Tongue (tissue), 2 donors: ENCODE data around the gene FAM81B. TPM values are rescaled to one million over a fixed set of nuclear protein-coding genes. Genes with fewer than 3 reads are reported as not detected.

Experiments
- DNase-seq: peaks from one replicate; pipeline ENCODE4 v3.0.0-alpha.2; 2015
- total RNA-seq: library from RNA; depleted of rRNA; stranded (reverse); fragments of >200 nt; gene quantifications from one replicate; pipeline ENCODE4 v1.2.3, GENCODE V29; 2014

FAM81B gene
- total RNA-seq, 1 donor from 2014 or later: not detected

- DNase-seq: no peak
Observed at GRCh38 chr5:95403996-95404395, 12.8 kb downstream of the FAM81B start.

DNA sequence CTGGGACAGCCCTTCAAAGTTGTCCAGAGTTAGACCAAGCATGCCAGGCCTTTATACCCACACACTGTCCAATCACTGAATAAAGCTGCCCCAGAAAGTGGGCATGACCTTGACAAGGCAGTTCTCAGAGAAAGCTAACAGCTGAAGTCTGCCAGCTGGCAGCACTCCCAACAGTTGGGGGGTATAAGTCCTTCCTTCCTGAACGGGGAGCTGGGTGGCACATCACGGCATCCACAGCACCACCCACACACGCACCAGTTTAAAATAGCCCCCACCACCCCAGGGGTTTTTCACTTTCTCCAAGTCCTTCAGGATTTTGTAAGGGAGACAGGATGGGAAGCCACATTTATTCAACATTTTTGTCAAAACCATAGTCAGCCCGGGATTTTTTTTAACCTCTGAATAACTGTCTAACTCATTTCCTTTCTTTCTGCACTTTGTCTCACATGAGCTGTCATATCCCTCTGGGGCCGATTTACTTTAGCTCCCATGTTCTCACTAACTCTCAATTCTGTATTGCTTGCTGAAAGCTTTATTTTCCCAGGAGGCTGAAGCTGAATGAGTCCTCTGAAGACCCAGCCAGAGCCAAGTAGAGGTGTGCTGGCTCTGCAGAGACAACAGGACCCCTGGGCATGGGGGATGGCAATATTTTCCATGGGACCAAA, 15.4 kb downstream of the FAM81B start:
- DNase-seq: peak; percentile 52

GRCh38 chr5:95410279-95410678, 19.1 kb downstream of the FAM81B start:
- no peak for DNase-seq

DNA sequence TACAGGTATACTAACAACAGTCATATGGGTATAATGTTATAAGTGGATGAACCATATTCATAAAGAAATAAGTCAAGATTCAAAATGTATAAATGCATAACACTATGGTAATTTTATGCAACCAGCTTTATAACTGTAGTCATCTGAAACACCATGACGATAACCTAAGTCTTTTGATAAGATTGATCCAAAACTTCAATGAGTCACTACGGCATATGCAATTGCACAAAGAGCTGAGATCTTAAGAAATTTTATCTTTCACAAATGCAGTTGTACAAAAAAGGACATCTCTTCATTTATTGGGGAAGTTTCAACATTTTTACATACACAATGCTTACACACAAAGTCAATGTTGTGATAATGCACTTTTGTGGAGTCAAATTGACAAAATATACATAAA, 20.3 kb downstream of the FAM81B start:
- no peak for DNase-seq

DNA sequence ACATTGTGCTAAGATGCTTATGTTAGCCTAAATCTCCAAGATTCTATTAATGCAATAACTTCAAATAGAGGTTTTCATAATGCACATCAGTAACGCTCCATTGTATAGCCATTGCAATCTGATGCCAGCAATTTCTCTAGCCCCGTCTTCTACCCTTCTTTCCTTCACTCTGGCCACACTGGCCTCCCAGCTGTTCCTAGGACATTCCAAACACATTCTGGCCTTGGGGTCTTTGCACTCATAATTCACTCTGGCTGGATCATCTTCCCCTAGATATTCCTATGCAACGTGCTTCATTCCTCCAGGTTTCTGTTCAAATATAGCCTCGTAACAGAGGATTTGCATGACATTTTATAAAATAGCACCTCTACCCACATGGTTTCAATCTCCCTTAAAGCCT, 23.3 kb downstream of the FAM81B start:
- DNase-seq: peak; percentile 14

- DNase-seq: no peak
Observed at GRCh38 chr5:95417971-95418370, 26.8 kb downstream of the FAM81B start.

GRCh38 chr5:95422838-95423237, 31.7 kb downstream of the FAM81B start:
- no peak for DNase-seq

DNA sequence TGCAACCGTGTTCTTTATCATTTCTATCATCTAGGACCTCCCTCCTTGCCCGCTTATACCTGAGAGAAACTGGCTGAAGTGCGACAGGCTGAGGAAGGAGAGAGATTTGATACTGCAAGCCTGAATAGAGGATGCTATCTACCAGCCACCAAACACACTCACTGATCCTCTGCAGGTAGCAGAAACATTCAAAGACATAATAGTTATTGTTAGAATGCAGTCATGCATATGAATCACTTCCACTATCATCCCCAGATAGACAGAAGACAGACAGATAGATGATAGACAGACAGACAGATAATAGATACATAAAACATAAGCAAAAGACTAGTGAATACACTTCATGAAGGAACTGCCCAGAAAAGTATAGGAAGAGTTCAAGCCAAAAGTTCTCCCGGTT, 32.9 kb downstream of the FAM81B start:
- DNase-seq: no peak

DNA sequence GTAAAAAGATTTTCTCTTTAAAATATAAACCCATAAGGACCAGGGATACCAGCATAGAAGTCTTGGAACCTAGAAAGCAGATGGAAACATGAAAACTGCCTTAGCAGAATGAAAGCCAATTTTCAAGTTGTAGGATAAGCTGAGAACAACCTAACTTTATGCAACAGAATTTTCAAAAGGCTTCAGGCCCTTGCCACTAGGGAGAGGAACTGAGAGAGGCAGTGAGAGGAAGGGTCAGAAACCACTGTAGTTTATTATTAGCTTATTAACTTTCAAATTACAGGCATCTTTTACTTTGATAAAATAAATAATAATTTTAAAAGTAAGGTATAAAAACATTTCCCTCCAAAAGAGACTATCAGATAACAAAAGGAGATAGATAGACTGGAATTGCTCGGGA, 33.4 kb downstream of the FAM81B start:
- no peak for DNase-seq

- no peak for DNase-seq
Observed at GRCh38 chr5:95426227-95426626, 35.1 kb downstream of the FAM81B start.

- DNase-seq: no peak
Observed at GRCh38 chr5:95432779-95433178, 41.6 kb downstream of the FAM81B start.

GRCh38 chr5:95439801-95440493, 48.8 kb downstream of the FAM81B start:
- no peak for DNase-seq

DNA sequence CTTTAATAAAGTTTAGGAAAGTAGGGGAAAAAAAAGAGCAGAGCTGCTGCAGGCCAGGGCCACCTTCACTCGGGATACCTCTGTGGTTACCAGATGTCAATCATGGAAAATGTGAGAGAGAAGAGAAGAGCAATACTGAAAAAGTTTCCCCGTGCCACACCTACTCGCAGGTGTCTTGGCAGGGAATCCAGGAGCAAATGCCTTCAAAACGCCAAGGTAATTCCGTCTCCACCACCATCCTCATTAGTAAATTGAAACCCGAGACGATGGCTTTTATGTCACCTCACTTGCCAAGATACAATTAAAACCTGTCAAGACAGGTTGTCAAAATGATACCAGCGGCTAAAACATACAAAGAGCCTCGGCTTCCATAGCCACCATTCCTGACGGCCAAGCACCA, 49.7 kb downstream of the FAM81B start:
- no peak for DNase-seq

- no peak for DNase-seq
Observed at GRCh38 chr5:95441636-95442035, 50.5 kb downstream of the FAM81B start.

GRCh38 chr5:95445442-95445841, 54.3 kb downstream of the FAM81B start:
- no peak for DNase-seq

DNA sequence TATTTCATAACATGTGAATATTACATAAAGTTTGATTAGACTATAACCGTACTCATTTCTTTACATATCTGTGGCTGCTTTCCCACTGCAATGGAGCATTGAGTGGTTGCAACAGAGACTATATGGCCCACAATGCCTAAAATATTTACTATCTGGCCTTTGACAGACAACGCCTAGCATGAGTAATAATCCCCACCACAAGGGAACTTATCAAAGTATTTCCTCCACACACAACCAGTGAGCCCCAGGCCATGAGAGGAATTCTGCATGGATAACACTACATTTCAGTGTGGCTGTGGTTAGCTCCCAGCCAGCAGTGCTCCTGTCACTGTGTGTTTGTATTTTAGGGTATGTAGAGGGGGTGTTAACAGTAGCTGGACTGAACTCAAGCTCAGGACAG, 54.8 kb downstream of the FAM81B start:
- DNase-seq: no peak

- no peak for DNase-seq
Observed at GRCh38 chr5:95446560-95447221, 55.5 kb downstream of the FAM81B start.

- DNase-seq: no peak
Observed at GRCh38 chr5:95447961-95448360, 56.8 kb downstream of the FAM81B start.

- DNase-seq: no peak
Observed at GRCh38 chr5:95448789-95449188, 57.6 kb downstream of the FAM81B start.

DNA sequence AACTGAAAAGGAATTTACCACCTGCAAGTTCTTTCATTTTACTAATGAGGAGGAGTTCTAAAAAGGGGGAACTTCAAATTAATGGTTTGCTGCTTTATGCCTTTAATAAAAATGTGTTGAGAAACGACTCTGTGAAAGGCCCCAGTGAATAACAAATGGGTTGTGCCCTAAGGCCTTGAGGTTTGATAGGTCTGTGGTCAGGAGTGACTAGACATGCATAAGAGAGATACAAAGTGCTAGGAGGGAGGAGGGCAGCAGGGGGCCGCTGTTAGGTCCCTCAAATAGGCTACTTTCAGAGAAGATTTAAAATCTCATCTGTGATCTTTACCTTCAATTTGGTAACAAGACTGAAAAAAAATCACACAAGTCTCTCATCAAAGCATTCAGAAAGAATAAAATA, 58.3 kb downstream of the FAM81B start:
- DNase-seq: no peak

- no peak for DNase-seq
Observed at GRCh38 chr5:95454536-95454935, 63.4 kb downstream of the FAM81B start.

- DNase-seq: no peak
Observed at GRCh38 chr5:95460665-95461064, 69.5 kb downstream of the FAM81B start.

DNA sequence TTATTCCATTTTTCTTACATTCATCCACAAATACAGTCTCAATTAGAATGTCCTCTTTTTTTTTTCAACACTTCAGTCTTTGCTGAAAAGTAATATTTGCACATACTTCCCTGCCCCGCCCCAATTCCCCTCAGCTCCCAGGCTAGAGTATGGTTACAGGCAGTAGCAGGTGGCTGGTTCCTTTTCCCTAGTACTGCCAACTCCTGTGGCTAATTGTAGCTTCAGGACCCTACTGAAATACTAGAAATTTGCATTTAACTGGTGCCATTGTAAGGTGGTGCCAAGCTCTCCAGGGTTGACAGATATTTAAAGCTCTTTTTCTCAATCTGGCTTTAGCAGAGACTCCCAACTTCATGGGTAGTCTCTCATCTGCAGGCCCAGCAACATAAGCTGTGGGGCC, 80.3 kb downstream of the FAM81B start:
- peak; percentile 87 for DNase-seq

GRCh38 chr5:95471942-95472341, 80.8 kb downstream of the FAM81B start:
- peak; percentile 13 for DNase-seq
